ENCODE data around the gene VWCE.

Gene VWCE, protein sequence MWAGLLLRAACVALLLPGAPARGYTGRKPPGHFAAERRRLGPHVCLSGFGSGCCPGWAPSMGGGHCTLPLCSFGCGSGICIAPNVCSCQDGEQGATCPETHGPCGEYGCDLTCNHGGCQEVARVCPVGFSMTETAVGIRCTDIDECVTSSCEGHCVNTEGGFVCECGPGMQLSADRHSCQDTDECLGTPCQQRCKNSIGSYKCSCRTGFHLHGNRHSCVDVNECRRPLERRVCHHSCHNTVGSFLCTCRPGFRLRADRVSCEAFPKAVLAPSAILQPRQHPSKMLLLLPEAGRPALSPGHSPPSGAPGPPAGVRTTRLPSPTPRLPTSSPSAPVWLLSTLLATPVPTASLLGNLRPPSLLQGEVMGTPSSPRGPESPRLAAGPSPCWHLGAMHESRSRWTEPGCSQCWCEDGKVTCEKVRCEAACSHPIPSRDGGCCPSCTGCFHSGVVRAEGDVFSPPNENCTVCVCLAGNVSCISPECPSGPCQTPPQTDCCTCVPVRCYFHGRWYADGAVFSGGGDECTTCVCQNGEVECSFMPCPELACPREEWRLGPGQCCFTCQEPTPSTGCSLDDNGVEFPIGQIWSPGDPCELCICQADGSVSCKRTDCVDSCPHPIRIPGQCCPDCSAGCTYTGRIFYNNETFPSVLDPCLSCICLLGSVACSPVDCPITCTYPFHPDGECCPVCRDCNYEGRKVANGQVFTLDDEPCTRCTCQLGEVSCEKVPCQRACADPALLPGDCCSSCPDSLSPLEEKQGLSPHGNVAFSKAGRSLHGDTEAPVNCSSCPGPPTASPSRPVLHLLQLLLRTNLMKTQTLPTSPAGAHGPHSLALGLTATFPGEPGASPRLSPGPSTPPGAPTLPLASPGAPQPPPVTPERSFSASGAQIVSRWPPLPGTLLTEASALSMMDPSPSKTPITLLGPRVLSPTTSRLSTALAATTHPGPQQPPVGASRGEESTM

DNA sequence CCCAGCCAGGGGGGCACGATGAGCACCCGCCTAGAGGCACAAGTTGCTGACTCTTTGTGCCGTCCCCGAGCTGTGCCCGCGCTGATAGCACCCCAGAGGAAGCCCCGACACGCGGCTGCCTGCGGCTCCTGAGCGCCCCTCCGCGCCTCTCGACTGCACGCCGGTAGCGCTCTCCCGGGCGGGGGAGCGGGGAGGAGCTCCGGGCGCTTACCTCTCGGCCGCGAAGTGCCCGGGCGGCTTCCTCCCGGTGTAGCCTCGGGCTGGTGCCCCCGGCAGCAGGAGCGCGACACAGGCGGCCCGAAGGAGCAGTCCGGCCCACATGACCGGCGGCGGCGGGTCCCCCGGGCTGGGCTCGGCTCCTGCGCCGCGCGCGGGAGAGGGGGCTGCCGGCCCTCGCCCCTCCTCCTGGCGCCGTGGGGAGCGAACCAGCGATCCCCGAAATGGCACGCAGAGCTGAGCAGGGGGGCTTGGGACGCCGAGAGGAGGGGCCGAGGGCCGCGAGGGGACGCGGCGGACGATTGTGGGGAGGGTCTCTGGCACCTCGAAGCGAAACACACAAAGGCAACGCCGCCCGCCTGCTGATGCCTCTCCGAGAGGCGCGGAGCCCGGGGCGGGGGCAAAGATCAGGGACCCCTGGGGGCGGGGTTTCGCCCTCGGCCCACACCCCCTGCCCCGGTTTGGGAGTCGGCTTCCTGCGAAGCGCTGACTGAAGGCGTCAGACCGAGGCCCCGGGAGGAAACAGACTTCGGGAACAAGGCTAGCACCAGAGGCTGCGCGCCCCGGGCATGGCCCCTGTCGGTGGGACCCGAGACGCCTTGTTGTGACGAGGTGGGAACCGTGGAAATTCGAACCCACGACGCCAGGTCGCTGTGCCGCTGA is at the start of gene VWCE:
VWCE (minus strand) TSS at position 600 of the 879 bp plus-strand sequence; CDS start at position 321, 279 bp downstream.
- H3K27ac ChIP-seq (ENCODE audit: low read length): no peak within 1 kb of the TSS

DNA sequence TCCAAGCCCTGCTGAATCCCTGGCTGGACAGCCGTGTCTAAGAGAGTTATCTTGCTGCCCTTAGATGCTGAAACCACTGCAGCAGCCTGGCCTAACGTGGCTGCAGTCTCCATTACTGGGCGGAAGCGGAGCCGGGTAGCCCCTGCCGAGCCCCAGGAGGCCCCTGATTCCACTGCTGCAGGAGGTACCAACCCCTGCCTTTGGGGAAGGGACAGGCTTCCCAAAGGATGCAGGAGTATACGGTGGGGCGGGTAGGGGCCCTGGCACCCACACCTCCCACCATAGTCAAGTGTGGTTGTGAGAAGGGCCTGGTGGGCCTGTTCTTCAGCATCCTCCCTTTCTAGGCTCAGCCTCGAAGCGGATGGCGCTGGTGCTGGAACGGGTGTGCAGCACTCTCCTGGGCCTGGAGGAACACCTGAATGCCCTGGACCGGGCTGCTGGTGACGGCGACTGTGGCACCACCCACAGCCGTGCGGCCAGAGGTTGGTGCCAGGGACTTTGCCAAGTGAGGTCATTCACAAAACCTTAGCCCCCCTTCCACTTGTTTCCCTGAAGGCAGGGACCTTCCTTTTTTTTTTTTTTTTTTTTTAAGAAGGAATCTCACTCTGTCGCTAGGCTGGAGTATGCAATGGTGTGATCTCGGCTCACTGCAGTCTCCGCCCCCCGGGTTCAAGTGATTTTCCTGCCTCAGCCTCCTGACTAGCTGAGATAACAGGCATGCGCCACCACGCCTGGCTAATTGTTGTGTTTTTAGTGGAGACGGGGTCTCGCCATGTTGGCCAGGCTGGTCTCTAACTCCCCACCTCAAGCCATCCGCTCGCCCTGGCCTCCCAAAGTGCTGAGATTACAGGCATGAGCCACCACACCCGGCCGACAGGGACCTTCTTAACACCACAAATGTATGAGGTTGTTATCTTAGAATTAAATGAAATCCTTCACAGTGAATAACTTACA is 49.0 kb upstream of the VWCE start:
- WGBS (ENCODE audit: insufficient coverage, insufficient read length): no CpG with 5 or more reads among the region's 29 CpGs
- H3K9me3 ChIP-seq (ENCODE audit: control insufficient read depth, insufficient read depth, low read length): no peaks in the 10 kb centered on the region
- H3K4me1 ChIP-seq (ENCODE audit: control insufficient read depth, insufficient read depth, low read length): no peaks in the 10 kb centered on the region
- no peaks in the 10 kb centered on the region for H3K27me3 ChIP-seq (ENCODE audit: control insufficient read depth, insufficient read depth, low read length)
- H3K36me3 ChIP-seq (ENCODE audit: control insufficient read depth, insufficient read depth, low read length): peaks cover 7% of the 10 kb centered on the region; the same call in 1 of the 2 replicates
- H3K4me3 ChIP-seq (ENCODE audit: low read length): no peak overlapping the region; the same call in 1 of the 2 replicates
- no peak for DNase-seq (ENCODE audit: low read depth, low spot score)
- no peak overlapping the region for H3K27ac ChIP-seq (ENCODE audit: low read length)

More for the DNA sequence above, at the start of gene VWCE:
- no peaks in the 10 kb centered on the region for H3K9me3 ChIP-seq (ENCODE audit: control insufficient read depth, insufficient read depth, low read length)
- H3K27me3 ChIP-seq (ENCODE audit: control insufficient read depth, insufficient read depth, low read length): peaks cover 2% of the 10 kb centered on the region; the same call in 1 of the 2 replicates
- DNase-seq (ENCODE audit: low read depth, low spot score): no peak
- peaks cover 2% of the 10 kb centered on the region for H3K36me3 ChIP-seq (ENCODE audit: control insufficient read depth, insufficient read depth, low read length)
- H3K4me1 ChIP-seq (ENCODE audit: control insufficient read depth, insufficient read depth, low read length): peaks cover 5% of the 10 kb centered on the region
- H3K4me3 ChIP-seq (ENCODE audit: low read length): peak within 1 kb of the TSS; percentile 41; the same call in 1 of the 2 replicates
- no CpG with 5 or more reads among the region's 97 CpGs for WGBS (ENCODE audit: insufficient coverage, insufficient read length)

DNA sequence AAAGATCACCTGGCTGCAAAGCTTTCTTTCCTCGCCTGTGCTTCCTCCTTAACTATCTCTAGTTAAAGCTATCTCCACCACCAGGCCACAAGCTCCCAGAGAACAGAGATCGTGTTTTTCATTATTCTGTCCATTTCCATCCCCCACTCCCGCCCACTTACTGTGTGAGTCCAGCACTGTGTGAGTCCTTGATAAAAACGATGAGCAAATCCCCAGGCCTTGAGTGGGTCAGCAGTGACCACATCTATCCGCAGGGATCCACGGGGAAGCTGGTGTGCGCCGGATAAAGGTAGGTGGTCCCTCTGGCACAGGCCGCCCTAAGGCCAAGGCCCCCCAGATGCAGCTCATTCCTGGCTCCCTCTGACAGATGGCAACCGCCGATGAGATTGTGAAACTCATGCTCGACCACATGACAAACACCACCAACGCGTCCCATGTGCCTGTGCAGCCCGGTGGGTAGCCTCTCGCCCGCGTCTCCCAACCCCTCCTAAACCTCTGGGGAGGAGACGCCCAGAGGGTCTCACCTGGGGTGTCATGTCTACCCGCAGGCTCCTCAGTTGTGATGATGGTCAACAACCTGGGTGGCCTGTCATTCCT is 47.2 kb upstream of the VWCE start:
- H3K27me3 ChIP-seq (ENCODE audit: control insufficient read depth, insufficient read depth, low read length): no peaks in the 10 kb centered on the region
- H3K9me3 ChIP-seq (ENCODE audit: control insufficient read depth, insufficient read depth, low read length): no peaks in the 10 kb centered on the region
- peaks cover 7% of the 10 kb centered on the region; the same call in 1 of the 2 replicates for H3K36me3 ChIP-seq (ENCODE audit: control insufficient read depth, insufficient read depth, low read length)
- H3K4me1 ChIP-seq (ENCODE audit: control insufficient read depth, insufficient read depth, low read length): no peaks in the 10 kb centered on the region
- WGBS (ENCODE audit: insufficient coverage, insufficient read length): no CpG with 5 or more reads among the region's 20 CpGs
- DNase-seq (ENCODE audit: low read depth, low spot score): no peak
- no peak overlapping the region for H3K4me3 ChIP-seq (ENCODE audit: low read length)
- no peak overlapping the region for H3K27ac ChIP-seq (ENCODE audit: low read length)

DNA sequence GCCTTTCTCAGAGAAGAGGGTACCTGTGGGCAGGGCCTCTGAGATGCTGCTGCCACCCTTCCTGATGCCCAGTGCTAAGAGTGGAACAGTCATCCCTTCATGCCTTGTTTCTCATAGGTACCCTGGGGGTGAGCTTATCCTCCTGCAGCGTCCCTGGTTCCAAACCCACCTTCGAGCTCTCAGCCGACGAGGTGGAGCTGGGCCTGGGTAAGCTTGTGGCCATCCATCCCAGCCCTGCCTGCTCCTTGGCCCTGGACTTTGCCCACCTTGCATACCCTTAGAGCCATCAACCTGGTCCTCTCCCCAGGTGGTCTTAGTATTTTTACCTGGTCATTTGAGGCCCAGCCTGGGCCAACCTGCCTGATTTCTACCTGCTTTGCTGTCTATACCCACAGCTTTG is 46.6 kb upstream of the VWCE start:
- WGBS (ENCODE audit: insufficient coverage, insufficient read length): no CpG with 5 or more reads among the region's 4 CpGs
- H3K36me3 ChIP-seq (ENCODE audit: control insufficient read depth, insufficient read depth, low read length): peaks cover 7% of the 10 kb centered on the region; the same call in 1 of the 2 replicates
- H3K4me3 ChIP-seq (ENCODE audit: low read length): no peak overlapping the region
- H3K9me3 ChIP-seq (ENCODE audit: control insufficient read depth, insufficient read depth, low read length): no peaks in the 10 kb centered on the region
- H3K4me1 ChIP-seq (ENCODE audit: control insufficient read depth, insufficient read depth, low read length): no peaks in the 10 kb centered on the region
- no peaks in the 10 kb centered on the region for H3K27me3 ChIP-seq (ENCODE audit: control insufficient read depth, insufficient read depth, low read length)
- no peak overlapping the region for H3K27ac ChIP-seq (ENCODE audit: low read length)
- DNase-seq (ENCODE audit: low read depth, low spot score): no peak

GRCh38 chr11:61340979-61341378 is 45.9 kb upstream of the VWCE start:
- Histone ChIP-seq H3K4me1 (ENCODE audit: control insufficient read depth, insufficient read depth, low read length) (no peaks in the 10 kb centered on the region), H3K4me3 (ENCODE audit: low read length) (no peak overlapping the region), H3K27me3 (ENCODE audit: control insufficient read depth, insufficient read depth, low read length) (no peaks in the 10 kb centered on the region), H3K27ac (ENCODE audit: low read length) (no peak overlapping the region), H3K9me3 (ENCODE audit: control insufficient read depth, insufficient read depth, low read length) (no peaks in the 10 kb centered on the region), H3K36me3 (ENCODE audit: control insufficient read depth, insufficient read depth, low read length) (0 out of 2 replicates have a peak, but pooled peaks cover 5% of the 10 kb centered on the region)
- no CpG with 5 or more reads among the region's 2 CpGs for WGBS (ENCODE audit: insufficient coverage, insufficient read length)
- no peak for DNase-seq (ENCODE audit: low read depth, low spot score)

- H3K27ac ChIP-seq (ENCODE audit: low read length): no peak overlapping the region
- no peaks in the 10 kb centered on the region for H3K4me1 ChIP-seq (ENCODE audit: control insufficient read depth, insufficient read depth, low read length)
- no CpG with 5 or more reads among the region's 4 CpGs for WGBS (ENCODE audit: insufficient coverage, insufficient read length)
- H3K9me3 ChIP-seq (ENCODE audit: control insufficient read depth, insufficient read depth, low read length): no peaks in the 10 kb centered on the region
- no peaks in the 10 kb centered on the region for H3K27me3 ChIP-seq (ENCODE audit: control insufficient read depth, insufficient read depth, low read length)
- no peak for DNase-seq (ENCODE audit: low read depth, low spot score)
- H3K36me3 ChIP-seq (ENCODE audit: control insufficient read depth, insufficient read depth, low read length): 0 out of 2 replicates have a peak, but pooled peaks cover 5% of the 10 kb centered on the region
- no peak overlapping the region for H3K4me3 ChIP-seq (ENCODE audit: low read length)
Measured at GRCh38 chr11:61339490-61339878, 44.4 kb upstream of the VWCE start.

DNA sequence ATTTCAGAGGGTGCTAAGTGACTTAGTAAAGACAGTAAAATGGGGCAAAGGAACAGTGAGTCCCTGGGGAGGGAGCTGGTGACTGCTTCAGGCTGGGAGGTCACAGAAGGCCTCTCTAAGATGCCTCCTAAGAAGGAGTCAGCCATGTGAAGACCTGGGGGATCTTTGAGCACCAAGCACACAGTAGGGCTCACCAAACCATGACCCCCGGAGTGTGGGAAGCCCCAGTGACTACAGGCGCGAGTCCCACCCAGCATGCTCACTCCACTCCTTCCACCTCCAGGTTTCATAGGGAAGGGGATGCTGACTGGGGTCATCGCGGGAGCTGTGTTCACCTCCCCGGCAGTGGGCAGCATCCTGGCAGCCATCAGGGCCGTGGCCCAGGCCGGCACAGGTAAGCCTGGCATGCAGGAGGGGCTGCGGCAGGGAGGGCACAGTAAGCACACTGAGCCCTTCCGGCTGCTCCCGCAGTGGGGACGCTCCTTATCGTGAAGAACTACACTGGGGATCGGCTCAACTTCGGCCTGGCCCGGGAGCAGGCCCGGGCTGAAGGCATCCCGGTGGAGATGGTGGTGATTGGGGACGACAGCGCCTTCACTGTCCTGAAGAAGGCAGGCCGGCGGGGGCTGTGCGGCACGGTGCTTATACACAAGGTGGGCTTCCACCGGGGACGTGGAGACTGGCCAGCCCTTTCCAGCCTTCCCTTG is 43.8 kb upstream of the VWCE start:
- WGBS (ENCODE audit: insufficient coverage, insufficient read length): no CpG with 5 or more reads among the region's 26 CpGs
- H3K4me3 ChIP-seq (ENCODE audit: low read length): no peak overlapping the region
- H3K4me1 ChIP-seq (ENCODE audit: control insufficient read depth, insufficient read depth, low read length): no peaks in the 10 kb centered on the region; the same call in 1 of the 2 replicates
- H3K9me3 ChIP-seq (ENCODE audit: control insufficient read depth, insufficient read depth, low read length): no peaks in the 10 kb centered on the region
- no peak for DNase-seq (ENCODE audit: low read depth, low spot score)
- H3K27ac ChIP-seq (ENCODE audit: low read length): no peak overlapping the region
- H3K27me3 ChIP-seq (ENCODE audit: control insufficient read depth, insufficient read depth, low read length): no peaks in the 10 kb centered on the region
- 0 out of 2 replicates have a peak, but pooled peaks cover 5% of the 10 kb centered on the region for H3K36me3 ChIP-seq (ENCODE audit: control insufficient read depth, insufficient read depth, low read length)

DNA sequence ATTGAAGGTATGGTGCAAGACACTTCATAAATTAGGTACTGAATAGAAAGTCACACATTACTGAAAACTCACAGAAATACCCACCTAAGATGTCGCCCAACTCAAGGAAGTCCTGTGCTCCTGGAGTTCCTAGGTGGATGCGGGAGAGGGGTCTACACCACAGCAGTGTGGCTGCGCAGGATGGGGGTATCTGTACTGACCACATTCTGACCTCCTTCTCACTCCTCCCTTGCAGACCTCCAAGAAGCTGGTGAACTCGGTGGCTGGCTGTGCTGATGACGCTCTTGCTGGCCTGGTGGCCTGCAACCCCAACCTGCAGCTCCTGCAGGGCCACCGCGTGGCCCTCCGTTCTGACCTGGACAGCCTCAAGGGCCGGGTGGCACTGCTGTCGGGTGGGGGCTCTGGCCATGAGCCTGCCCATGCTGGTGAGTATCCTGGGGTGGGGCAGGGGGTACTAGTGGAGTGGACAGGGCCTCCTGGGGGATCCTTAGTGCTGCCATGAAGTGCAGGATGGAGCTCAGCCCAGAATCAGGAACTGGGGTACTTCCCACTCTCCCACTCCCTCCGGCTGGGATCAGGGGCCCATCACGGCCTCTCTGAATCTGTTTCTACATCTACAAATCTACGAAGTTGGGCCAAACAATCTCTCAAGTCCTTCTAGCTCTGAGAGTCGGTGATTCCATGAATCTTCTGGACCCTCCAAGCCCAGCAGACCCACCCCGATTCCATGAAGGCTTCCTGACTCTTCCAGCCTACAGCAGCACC is 42.8 kb upstream of the VWCE start:
- Histone ChIP-seq H3K4me1 (ENCODE audit: control insufficient read depth, insufficient read depth, low read length) (peaks cover 3% of the 10 kb centered on the region; the same call in 1 of the 2 replicates), H3K36me3 (ENCODE audit: control insufficient read depth, insufficient read depth, low read length) (0 out of 2 replicates have a peak, but pooled peaks cover 5% of the 10 kb centered on the region), H3K4me3 (ENCODE audit: low read length) (no peak overlapping the region), H3K27me3 (ENCODE audit: control insufficient read depth, insufficient read depth, low read length) (no peaks in the 10 kb centered on the region), H3K9me3 (ENCODE audit: control insufficient read depth, insufficient read depth, low read length) (no peaks in the 10 kb centered on the region), H3K27ac (ENCODE audit: low read length) (no peak overlapping the region)
- no peak for DNase-seq (ENCODE audit: low read depth, low spot score)
- no CpG with 5 or more reads among the region's 15 CpGs for WGBS (ENCODE audit: insufficient coverage, insufficient read length)

Data from iPS DF 6.9 (cell line).